Measurements from ENCODE around the gene LURAP1L.
"Not testable (repeated sequence)": the region's sequence is repeated elsewhere in the genome, so short reads cannot be mapped to it uniquely, and the experiment has no call there.

Gene LURAP1L

DNA sequence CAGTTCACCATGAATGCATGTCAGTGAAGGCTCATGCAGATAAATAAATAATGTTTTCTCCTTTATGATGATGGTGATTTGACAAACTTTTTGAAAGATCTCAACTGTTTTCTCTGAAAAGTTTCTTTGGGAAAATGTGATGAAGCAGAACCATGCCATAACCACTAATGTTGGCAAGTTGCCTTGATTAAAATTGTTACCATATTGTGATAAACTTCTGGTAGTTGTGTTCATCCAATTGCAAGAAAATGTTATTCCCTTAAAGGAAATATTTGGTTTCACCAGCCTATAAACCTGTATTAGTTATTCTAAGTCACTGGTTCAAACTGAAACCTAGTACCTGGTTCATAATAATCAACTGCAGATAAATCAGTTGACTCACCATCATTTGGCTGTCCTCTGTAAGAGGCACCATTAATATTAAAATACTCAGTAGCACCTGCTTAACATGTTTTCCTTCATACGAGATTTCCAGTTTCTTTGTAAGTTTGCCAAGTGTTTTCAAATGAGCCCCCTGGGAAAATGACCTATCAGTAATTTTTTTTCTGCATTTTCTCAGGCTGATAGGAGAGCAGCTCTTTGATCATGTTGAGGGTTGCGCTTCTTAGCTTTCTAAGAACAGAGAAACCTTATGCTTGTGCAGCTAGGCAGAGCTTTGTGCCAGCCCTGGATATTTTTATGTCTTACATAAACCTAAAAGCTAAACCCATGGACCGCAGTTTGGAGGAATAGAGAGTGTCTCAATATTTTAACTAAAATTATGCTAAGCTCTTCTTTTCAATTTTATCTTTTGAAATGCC, 88.0 kb downstream of the LURAP1L start:
- peak in 1 of 3 experiments; percentile 17 for DNase-seq

DNA sequence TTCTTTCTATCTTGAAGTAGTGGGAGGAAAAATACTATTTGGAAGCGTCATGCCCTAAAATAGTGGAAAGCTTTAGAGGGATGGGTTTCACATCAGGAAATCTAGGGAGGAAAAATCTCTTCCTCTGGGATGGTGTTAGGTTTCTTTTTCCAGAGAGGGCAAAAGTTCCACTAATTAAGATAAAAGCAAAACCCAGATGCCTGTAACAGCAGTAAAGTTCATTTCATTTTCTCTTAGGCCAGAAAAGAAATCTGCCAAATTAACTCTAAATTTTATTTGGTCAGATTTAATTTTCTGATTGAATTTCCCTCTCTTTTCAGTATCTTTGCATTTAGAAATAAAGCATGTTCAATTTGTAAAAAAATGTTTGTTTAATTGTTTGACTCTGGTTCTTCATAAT, 88.8 kb downstream of the LURAP1L start:
- no peak for DNase-seq

DNA sequence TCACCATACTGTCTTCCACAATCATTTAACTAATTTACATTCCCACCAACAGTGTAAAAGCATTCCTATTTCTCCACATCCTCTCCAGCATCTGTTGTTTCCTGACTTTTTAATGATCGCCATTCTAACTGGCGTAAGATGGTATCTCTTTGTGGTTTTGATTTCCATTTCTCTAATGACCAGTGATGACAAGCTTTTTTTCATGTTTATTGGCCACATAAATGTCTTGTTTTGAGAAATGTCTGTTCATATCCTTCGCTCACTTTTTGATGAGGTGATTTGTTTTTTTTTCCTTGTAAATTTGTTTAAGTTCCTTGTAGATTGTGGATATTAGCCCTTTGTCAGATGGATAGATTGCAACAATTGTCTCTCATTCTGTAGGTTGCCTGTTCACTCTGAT, 90.6 kb downstream of the LURAP1L start:
- DNase-seq = not testable (repeated sequence)

Data from NCI-H1417 (cell line).